Heart left ventricle (tissue), 16 donors: ENCODE results near the gene LAMC3. TPM values are rescaled to one million over a fixed set of nuclear protein-coding genes. Genes with fewer than 3 reads are reported as not detected.

Source experiments
- ATAC-seq, 4 donors: fragments of 200-7000 bp; cut with Tn5 transposase; one replicate each; pipeline ENCODE4 v1.9.1; 2020 to 2022; ENCODE audit warnings: moderate library complexity in 4 of 4, mild to moderate bottlenecking in 3 of 4, moderate number of reproducible peaks in 1 of 4
- DNase-seq, 5 donors: peaks; one replicate each; pipeline ENCODE4 v3.0.0-alpha.2; 2020
- H3K27ac ChIP-seq, 12 donors: fragments of 200-600 bp; sonication (generic) in 4 of 12; one replicate each; pipeline versions ENCODE4 v1.5.0 to v1.8.0; 2016 to 2022; ENCODE audit warnings: mild to moderate bottlenecking in 2 of 12
- H3K27me3 ChIP-seq, 9 donors: fragments of 200-600 bp; sonication (generic) in 2 of 9; one replicate each; pipeline versions ENCODE4 v1.5.1 to v1.8.0; 2016 to 2022; ENCODE audit warnings: mild to moderate bottlenecking in 3 of 9
- H3K36me3 ChIP-seq, 9 donors: fragments of 200-600 bp; sonication (generic) in 2 of 9; one replicate each; pipeline versions ENCODE4 v1.5.0 to v1.8.0; 2018 to 2022; ENCODE audit warnings: mild to moderate bottlenecking in 2 of 9
- H3K4me1 ChIP-seq, 12 donors: fragments of 200-600 bp; sonication (generic) in 4 of 12; one replicate each; pipeline versions ENCODE4 v1.5.0 to v1.8.0; 2016 to 2022; ENCODE audit warnings: mild to moderate bottlenecking in 3 of 12
- H3K4me3 ChIP-seq, 12 donors: fragments of 200-600 bp; sonication (generic) in 4 of 12; one replicate each; pipeline versions ENCODE4 v1.5.0 to v1.8.0; 2017 to 2022; ENCODE audit warnings: mild to moderate bottlenecking in 9 of 12, moderate library complexity in 4 of 12
- H3K9me3 ChIP-seq, 12 donors: fragments of 200-600 bp; sonication (generic) in 4 of 12; one replicate each; pipeline versions ENCODE4 v1.5.0 to v1.8.0; 2016 to 2022; ENCODE audit warnings: mild to moderate bottlenecking in 1 of 12
- CTCF ChIP-seq, 12 donors: fragments of 200-600 bp; sonication (generic) in 4 of 12; IDR thresholded peaks; one replicate each; pipeline versions ENCODE4 v1.5.0 to v1.8.0; 2018 to 2022; ENCODE audit warnings: antibody characterized with exemption in 12 of 12, mild to moderate bottlenecking in 5 of 12
- POLR2A ChIP-seq, 2 donors: fragments of 450-650 bp; IDR thresholded peaks; one replicate each; pipeline ENCODE4 v1.6.1; 2017; ENCODE audit warnings: antibody characterized with exemption in 2 of 2, mild to moderate bottlenecking in 2 of 2, moderate library complexity in 2 of 2
- WGBS, 4 donors: extraction: QIAGEN DNeasy Blood & Tissue Kit in 2 of 4; methylation state at CpG; one replicate each; pipeline versions ENCODE4 v1.1.5 to v1.1.7; 2013 to 2018; 5-methylcytosine and 5-hydroxymethylcytosine counted together
- intact Hi-C, 10 donors: fragments of 100-400 bp; cut with DNase I; formaldehyde crosslinking; loops; one replicate each; pipeline versions ENCODE4 v1.11.1 to v1.14.2; 2022
- polyA plus RNA-seq, 2 donors: library from polyadenylated mRNA; stranded (reverse); fragments of 200-250 nt; gene quantifications; one replicate each; pipeline ENCODE4 v1.2.3, GENCODE V29; 2013
- total RNA-seq, 9 donors: library from RNA; depleted of rRNA in 2 of 9; stranded (reverse); fragments of >200 nt in 2 of 9; fragmentation: NEBNext Ultra II Directional in 3 of 9; extraction: Animal tissue kit (Norgen Biotek cat#: 25700) in 3 of 9; gene quantifications; one replicate each; pipeline versions ENCODE4 v1.1.0 to v1.2.4, GENCODE V29; 2016 to 2023
- donor health status: ischemic (EF 13 %, LVEDD 7.1; RV severe dilation, severe dysfunction).
- donor health status: healthy with polysubstance abuse.
- donor health status: DM: no; HTN: yes; CAD: no.
- donor health status: DM: no; HTN: no; CAD: no.
- donor health status: ischemic (EF 25% LVEDD 6.9; RV normal size, moderate dysfunction).
- donor health status: ischemic (EF 25% LVEDD 5.7; RV mildly dilated, moderate dysfunction).
- donor health status: healthy.
- donor health status: DM: yes; HTN: yes; CAD: no.
- donor health status: ischemic (EF 35%, LVEDD 5.7; RV mildly dilated, moderate dysfunction).
- donor health status: nonischemic (EF 11% LVEDD 7.7; RV severe dilation, severe dysfunction).
- donor health status: DM: yes; HTN: yes; CAD: no.
- donor health status: PGD.
- donor health status: ischemic (EF 29% LVEDD 5.4; RV normal size, mild dysfunction).
- donor health status: nonischemic (EF 23%, LVEDD 6.1; RV moderate dilation, normal function).

The LAMC3 gene
- total and polyA plus RNA-seq, 11 donors: 0.11 to 1.8 (median 0.67) TPM

- Histone ChIP-seq H3K27me3 (peaks cover 0 to 5% (median 0%) of the 10 kb centered on the region in 9 donors), H3K27ac (no peak overlapping the region), H3K36me3 (no peaks in the 10 kb centered on the region), H3K4me1 (no peaks in the 10 kb centered on the region), H3K9me3 (no peaks in the 10 kb centered on the region), H3K4me3 (no peak overlapping the region)
- TF ChIP-seq POLR2A (IDR thresholded peaks at IDR 0.05) (no peak), CTCF (IDR thresholded peaks at IDR 0.05) (no peak)
- ATAC-seq (no peak), DNase-seq (peak in 1 of 5 donors; percentile 49)
- WGBS, 4 donors: 88 to 93% (median 89%) methylated on average over 29 to 40 of the region's 40 CpGs
- intact Hi-C loops: no loop called here
Measured at GRCh38 chr9:131025953-131026858, 17.2 kb downstream of the LAMC3 start.

GRCh38 chr9:131027048-131027871 is 18.3 kb downstream of the LAMC3 start:
- Histone ChIP-seq H3K27me3 (peaks cover 0 to 5% (median 0%) of the 10 kb centered on the region in 9 donors), H3K9me3 (no peaks in the 10 kb centered on the region), H3K4me3 (no peak overlapping the region), H3K4me1 (no peaks in the 10 kb centered on the region), H3K36me3 (no peaks in the 10 kb centered on the region), H3K27ac (no peak overlapping the region)
- 90 to 96% (median 95%) methylated on average over 21 to 23 of the region's 23 CpGs for whole genome bisulfite sequencing, 4 donors
- DNase-seq (no peak), ATAC-seq (no peak)
- TF ChIP-seq CTCF (IDR thresholded peaks at IDR 0.05) (no peak), POLR2A (IDR thresholded peaks at IDR 0.05) (no peak)
- intact Hi-C loops: no loop called here

- Histone ChIP-seq H3K36me3 (no peaks in the 10 kb centered on the region), H3K9me3 (no peaks in the 10 kb centered on the region), H3K4me3 (no peak overlapping the region), H3K4me1 (no peaks in the 10 kb centered on the region), H3K27ac (no peak overlapping the region), H3K27me3 (peaks cover 0 to 5% (median 0%) of the 10 kb centered on the region in 9 donors)
- 88 to 93% (median 92%) methylated on average over 3 to 11 of the region's 11 CpGs for WGBS, 4 donors
- DNase-seq (peak in 1 of 5 donors; percentile 52), ATAC-seq (no peak)
- no peak for TF ChIP-seq POLR2A (IDR thresholded peaks at IDR 0.05)
- no peak for TF ChIP-seq CTCF (IDR thresholded peaks at IDR 0.05)
- intact Hi-C loops: no loop called here
Measured at GRCh38 chr9:131027872-131028179, 18.9 kb downstream of the LAMC3 start.
